GM23338 (cell line): ENCODE data around the gene GSG1L. TPM values are rescaled to one million over a fixed set of nuclear protein-coding genes. Genes with fewer than 3 reads are reported as not detected.

Experiments used
- ATAC-seq: fragments of 200-7000 bp; cut with Tn5 transposase; 3 replicates; pipeline ENCODE4 v1.9.1; 2020
- DNase-seq: peaks from one replicate; pipeline ENCODE4 v3.0.0-alpha.2; 2015; ENCODE audit warnings: low spot score
- H2AFZ ChIP-seq: fragments of 200-600 bp; sonication (generic); 2 replicates; pipeline ENCODE4 v1.8.0; 2016; ENCODE audit warnings: antibody characterized with exemption, mild to moderate bottlenecking, moderate library complexity
- H3F3A ChIP-seq: fragments of 200-600 bp; sonication (generic); replicated peaks from 2 replicates; pipeline ENCODE4 v1.8.0; 2017; ENCODE audit warnings: antibody characterized with exemption, mixed run types, low read depth
- H3K27ac ChIP-seq: fragments of 200-600 bp; sonication (generic); 2 replicates; pipeline ENCODE4 v1.6.1; 2016; ENCODE audit warnings: low read depth
- H3K27me3 ChIP-seq: fragments of 200-600 bp; sonication (generic); 2 replicates; pipeline ENCODE4 v1.8.0; 2016; ENCODE audit warnings: mild to moderate bottlenecking, mixed run types, moderate library complexity; ENCODE audit not compliant: insufficient read depth
- H3K36me3 ChIP-seq: fragments of 200-600 bp; sonication (generic); 2 replicates; pipeline ENCODE4 v1.8.0; 2016; ENCODE audit warnings: mild to moderate bottlenecking; ENCODE audit not compliant: insufficient read depth
- H3K4me1 ChIP-seq: fragments of 200-600 bp; sonication (generic); 2 replicates; pipeline ENCODE4 v1.8.0; 2016; ENCODE audit warnings: mild to moderate bottlenecking, moderate library complexity; ENCODE audit not compliant: insufficient read depth
- H3K4me2 ChIP-seq: fragments of 200-600 bp; sonication (generic); 2 replicates; pipeline ENCODE4 v1.7.1; 2017; ENCODE audit warnings: mixed run types
- H3K4me3 ChIP-seq: fragments of 200-600 bp; sonication (generic); 2 replicates; pipeline ENCODE4 v1.6.1; 2016; ENCODE audit warnings: mixed run types
- H3K79me2 ChIP-seq: fragments of 200-600 bp; sonication (generic); replicated peaks from 2 replicates; pipeline ENCODE4 v1.8.0; 2017; ENCODE audit warnings: mild to moderate bottlenecking; ENCODE audit not compliant: insufficient read depth
- H3K9me2 ChIP-seq: fragments of 200-600 bp; sonication (generic); 2 replicates; pipeline ENCODE4 v1.8.0; 2017; ENCODE audit not compliant: insufficient read depth
- H4K20me1 ChIP-seq: fragments of 200-600 bp; sonication (generic); replicated peaks from 2 replicates; pipeline ENCODE4 v1.8.0; 2017; ENCODE audit warnings: mild to moderate bottlenecking; ENCODE audit not compliant: insufficient read depth
- H3K27ac Mint-ChIP-seq: 2 replicates; pipeline ENCODE4 v1.8.0; 2020; ENCODE audit warnings: inconsistent platforms, mild to moderate bottlenecking, moderate library complexity, mixed read lengths
- H3K27me3 Mint-ChIP-seq: 3 replicates; pipeline ENCODE4 v1.8.0; 2022; ENCODE audit warnings: low read depth, mild to moderate bottlenecking, moderate library complexity, mixed read lengths, inconsistent platforms; ENCODE audit not compliant: insufficient read depth, poor library complexity
- H3K36me3 Mint-ChIP-seq: 3 replicates; pipeline ENCODE4 v1.8.0; 2021; ENCODE audit warnings: low read depth, mild to moderate bottlenecking, inconsistent platforms, moderate library complexity, mixed read lengths
- H3K4me1 Mint-ChIP-seq: 3 replicates; pipeline ENCODE4 v1.8.0; 2020; ENCODE audit warnings: mild to moderate bottlenecking, inconsistent platforms, mixed read lengths
- H3K4me3 Mint-ChIP-seq: 3 replicates; pipeline ENCODE4 v1.8.0; 2021; ENCODE audit warnings: moderate library complexity, mild to moderate bottlenecking, inconsistent platforms, mixed read lengths
- H3K9me3 Mint-ChIP-seq: 3 replicates; pipeline ENCODE4 v1.8.0; 2020; ENCODE audit warnings: moderate library complexity, mild to moderate bottlenecking, inconsistent platforms, mixed read lengths
- CREB1 ChIP-seq: fragments of 250-450 bp; sonication (Bioruptor Pico); IDR thresholded peaks from 2 replicates; pipeline ENCODE4 v1.5.0; 2020; ENCODE audit warnings: low read depth, mild to moderate bottlenecking, moderate library complexity
- CTCF ChIP-seq, 2 experiments: fragments of 200-600 bp in 1 of 2; sonication (generic) in 1 of 2; conservative IDR thresholded peaks; 2 replicates each; pipeline versions ENCODE4 v1.5.1 to v1.6.1; 2016 to 2017; ENCODE audit warnings: antibody characterized with exemption in 2 of 2, low read depth in 2 of 2, mild to moderate bottlenecking in 2 of 2, moderate library complexity in 1 of 2
- ETS1 ChIP-seq: IDR thresholded peaks from 2 replicates; pipeline ENCODE4 v1.6.1; 2016; ENCODE audit warnings: antibody characterized with exemption
- EZH2phosphoT487 ChIP-seq: fragments of 200-600 bp; sonication (generic); IDR thresholded peaks from one replicate; pipeline ENCODE4 v1.8.1; 2018; ENCODE audit warnings: antibody characterized with exemption; ENCODE audit not compliant: unreplicated experiment
- JUNB ChIP-seq: IDR thresholded peaks from one replicate; pipeline ENCODE4 v1.6.1; 2016; ENCODE audit warnings: antibody characterized with exemption; ENCODE audit not compliant: unreplicated experiment
- NANOG ChIP-seq: IDR thresholded peaks from 2 replicates; pipeline ENCODE4 v1.6.1; 2016; ENCODE audit warnings: antibody characterized with exemption, borderline replicate concordance
- POLR2AphosphoS5 ChIP-seq: IDR thresholded peaks from 2 replicates; pipeline ENCODE4 v1.6.1; 2016; ENCODE audit warnings: antibody characterized with exemption, low read depth
- STAT1 ChIP-seq: IDR thresholded peaks from one replicate; pipeline ENCODE4 v1.6.1; 2016; ENCODE audit warnings: antibody characterized with exemption; ENCODE audit not compliant: unreplicated experiment
- ZNF114 ChIP-seq: fragments of 250-450 bp; sonication (Bioruptor Pico); IDR thresholded peaks from 2 replicates; pipeline ENCODE4 v1.5.0; 2020; ENCODE audit warnings: mild to moderate bottlenecking, moderate library complexity
- ZNF331 ChIP-seq: fragments of 250-450 bp; sonication (Bioruptor Pico); IDR thresholded peaks from 2 replicates; pipeline ENCODE4 v1.5.0; 2020; ENCODE audit warnings: low read depth, mild to moderate bottlenecking, moderate library complexity
- ZNF462 ChIP-seq: fragments of 250-450 bp; sonication (Bioruptor Pico); IDR thresholded peaks from 2 replicates; pipeline ENCODE4 v1.5.0; 2020; ENCODE audit warnings: mild to moderate bottlenecking, moderate library complexity
- polyA plus RNA-seq: library from polyadenylated mRNA; unstranded; fragments of >200 nt; fragmentation: Nextera tagmentation; extraction: Ambion mirVana; gene quantifications from 2 replicates; pipeline ENCODE4 v1.2.1, GENCODE V29; 2016
- total RNA-seq: library from RNA; depleted of rRNA; stranded (reverse); fragments of >200 nt; shearing (Covaris generic); gene quantifications from 2 replicates; pipeline ENCODE4 v1.2.3, GENCODE V29; 2014
- TF ChIP-seq, protein P1 (sequence below): IDR thresholded peaks from one replicate; pipeline ENCODE4 v1.6.1; 2018; ENCODE audit warnings: antibody characterized with exemption; ENCODE audit not compliant: unreplicated experiment

The GSG1L gene
- total and polyA plus RNA-seq, 2 experiments from 2014 or later: 0.36 to 0.63 TPM

GRCh38 chr16:27820646-27821345, 242.7 kb downstream of the GSG1L start:
- no peak for ATAC-seq
- Histone ChIP-seq H4K20me1 (no peaks in the 10 kb centered on the region), H3K4me1 (no peaks in the 10 kb centered on the region), H3K27me3 (no peaks in the 10 kb centered on the region), H3K4me3 (no peak overlapping the region), H3K4me2 (no peak overlapping the region), H3K36me3 (no peaks in the 10 kb centered on the region), H3K9me2 (no peaks in the 10 kb centered on the region), H3F3A (no peaks in the 10 kb centered on the region), H3K27ac (no peak overlapping the region), H2AFZ (no peak overlapping the region), H3K79me2 (no peaks in the 10 kb centered on the region)
- no peaks in the 10 kb centered on the region for H3K36me3 Mint-ChIP-seq
- H3K9me3 Mint-ChIP-seq: no peaks in the 10 kb centered on the region; the same call in 2 of the 3 replicates
- TF ChIP-seq ZNF331 (CRISPR knock-in tag): no peak
- TF ChIP-seq POLR2AphosphoS5: no peak
- TF ChIP-seq STAT1: no peak
- no peak for TF ChIP-seq CREB1 (CRISPR knock-in tag)
- TF ChIP-seq CTCF (conservative IDR thresholded peaks at IDR 0.05; ENCODE audit: low read depth in 2 of 2): no peak
- no peak for TF ChIP-seq ETS1
- TF ChIP-seq ZNF114 (CRISPR knock-in tag): no peak
- TF ChIP-seq NANOG: no peak
- no peak for TF ChIP-seq JUNB
- TF ChIP-seq, protein P1, sequence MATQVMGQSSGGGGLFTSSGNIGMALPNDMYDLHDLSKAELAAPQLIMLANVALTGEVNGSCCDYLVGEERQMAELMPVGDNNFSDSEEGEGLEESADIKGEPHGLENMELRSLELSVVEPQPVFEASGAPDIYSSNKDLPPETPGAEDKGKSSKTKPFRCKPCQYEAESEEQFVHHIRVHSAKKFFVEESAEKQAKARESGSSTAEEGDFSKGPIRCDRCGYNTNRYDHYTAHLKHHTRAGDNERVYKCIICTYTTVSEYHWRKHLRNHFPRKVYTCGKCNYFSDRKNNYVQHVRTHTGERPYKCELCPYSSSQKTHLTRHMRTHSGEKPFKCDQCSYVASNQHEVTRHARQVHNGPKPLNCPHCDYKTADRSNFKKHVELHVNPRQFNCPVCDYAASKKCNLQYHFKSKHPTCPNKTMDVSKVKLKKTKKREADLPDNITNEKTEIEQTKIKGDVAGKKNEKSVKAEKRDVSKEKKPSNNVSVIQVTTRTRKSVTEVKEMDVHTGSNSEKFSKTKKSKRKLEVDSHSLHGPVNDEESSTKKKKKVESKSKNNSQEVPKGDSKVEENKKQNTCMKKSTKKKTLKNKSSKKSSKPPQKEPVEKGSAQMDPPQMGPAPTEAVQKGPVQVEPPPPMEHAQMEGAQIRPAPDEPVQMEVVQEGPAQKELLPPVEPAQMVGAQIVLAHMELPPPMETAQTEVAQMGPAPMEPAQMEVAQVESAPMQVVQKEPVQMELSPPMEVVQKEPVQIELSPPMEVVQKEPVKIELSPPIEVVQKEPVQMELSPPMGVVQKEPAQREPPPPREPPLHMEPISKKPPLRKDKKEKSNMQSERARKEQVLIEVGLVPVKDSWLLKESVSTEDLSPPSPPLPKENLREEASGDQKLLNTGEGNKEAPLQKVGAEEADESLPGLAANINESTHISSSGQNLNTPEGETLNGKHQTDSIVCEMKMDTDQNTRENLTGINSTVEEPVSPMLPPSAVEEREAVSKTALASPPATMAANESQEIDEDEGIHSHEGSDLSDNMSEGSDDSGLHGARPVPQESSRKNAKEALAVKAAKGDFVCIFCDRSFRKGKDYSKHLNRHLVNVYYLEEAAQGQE: no peak
- no peak for TF ChIP-seq ZNF462
- no peak for TF ChIP-seq EZH2phosphoT487
- DNase-seq: no peak
- H3K4me1 Mint-ChIP-seq: no peaks in the 10 kb centered on the region
- no peak overlapping the region for H3K27ac Mint-ChIP-seq
- peaks cover 9% of the 10 kb centered on the region for H3K27me3 Mint-ChIP-seq
- no peak overlapping the region for H3K4me3 Mint-ChIP-seq
